GM18519 (cell line): ENCODE measurements around the gene SUN5.
"Not testable (repeated sequence)": the region's sequence is repeated elsewhere in the genome, so short reads cannot be mapped to it uniquely, and the experiment has no call there.

ENCODE experiments used
- ATAC-seq: cut with Tn5 transposase; IDR thresholded peaks from one replicate; pipeline ENCODE4 v1.9.1; 2021; ENCODE audit warnings: mild to moderate bottlenecking, moderate library complexity; ENCODE audit not compliant: unreplicated experiment, low FRiP score

Gene SUN5

GRCh38 chr20:33004141-33004751 lies at the start of gene SUN5:
Gene SUN5, minus strand, starts transcription at chr20:33004433. Its CDS starts 93 bp downstream, at chr20:33004340.
- ATAC-seq = no peak

DNA sequence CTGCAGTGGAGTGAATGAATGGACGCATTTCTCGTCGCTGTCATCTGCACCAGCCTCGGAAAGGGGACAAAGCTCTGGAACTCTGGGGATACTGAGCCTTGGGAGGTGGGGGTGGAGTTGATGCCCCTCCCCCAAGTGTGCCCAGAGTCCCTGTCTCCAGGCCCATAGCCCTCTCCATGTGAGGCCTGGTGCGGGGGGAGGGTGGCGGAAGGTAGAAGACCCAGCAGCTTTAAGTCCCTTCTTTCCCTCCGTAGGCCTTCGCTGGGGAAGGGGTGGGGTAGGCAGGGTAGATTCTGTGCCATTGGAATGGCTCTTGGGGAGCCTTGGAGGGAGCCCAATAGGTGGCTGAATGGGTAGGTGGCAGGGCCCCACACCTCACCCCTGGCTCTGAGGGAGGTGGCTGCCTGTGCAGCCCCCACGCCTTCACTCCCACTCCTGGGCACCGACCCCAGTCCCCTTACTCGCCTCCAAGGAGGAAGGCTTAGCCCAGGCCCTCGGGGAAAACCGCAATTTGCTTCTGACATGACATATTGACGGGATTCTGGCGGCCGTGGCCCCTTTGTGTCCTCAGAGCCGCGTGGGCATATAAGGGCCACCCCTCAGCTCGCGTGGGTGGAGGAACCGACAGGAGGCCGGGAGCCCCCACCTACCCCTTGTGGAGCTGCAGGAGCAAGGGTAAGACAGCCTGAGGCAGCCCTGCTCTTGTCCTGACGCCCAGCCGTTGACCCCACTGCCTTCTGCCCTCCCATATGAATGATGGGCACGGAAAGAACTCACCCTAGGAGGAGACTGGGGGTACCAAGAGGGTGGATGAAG lies 49.3 kb upstream of the SUN5 start, which contains the start of gene BPIFB3:
Gene BPIFB3, plus strand, starts transcription at position 613 of the 816 bp plus-strand sequence. CDS start 1,533 bp downstream, outside the sequence.
- ATAC-seq = no peak

DNA sequence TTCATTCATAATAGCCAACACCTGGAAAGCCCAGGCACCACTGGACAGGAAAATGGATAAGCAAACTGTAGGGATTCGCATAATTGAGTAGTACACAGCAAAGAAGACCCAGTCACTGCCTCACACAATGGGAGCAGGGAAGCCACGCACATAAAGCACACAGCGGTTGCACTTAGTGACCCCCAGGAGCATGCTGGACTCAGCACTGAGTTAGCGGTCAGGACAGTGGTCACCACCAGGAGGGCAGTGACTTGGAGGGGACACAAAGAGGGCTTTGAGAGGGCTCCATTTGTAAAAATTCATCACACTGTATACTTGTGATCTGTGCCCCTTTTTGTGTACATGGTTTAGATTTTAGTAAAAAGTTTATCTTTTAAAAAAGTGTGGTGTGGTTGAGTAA lies 47.1 kb upstream of the SUN5 start:
- ATAC-seq = no peak

DNA sequence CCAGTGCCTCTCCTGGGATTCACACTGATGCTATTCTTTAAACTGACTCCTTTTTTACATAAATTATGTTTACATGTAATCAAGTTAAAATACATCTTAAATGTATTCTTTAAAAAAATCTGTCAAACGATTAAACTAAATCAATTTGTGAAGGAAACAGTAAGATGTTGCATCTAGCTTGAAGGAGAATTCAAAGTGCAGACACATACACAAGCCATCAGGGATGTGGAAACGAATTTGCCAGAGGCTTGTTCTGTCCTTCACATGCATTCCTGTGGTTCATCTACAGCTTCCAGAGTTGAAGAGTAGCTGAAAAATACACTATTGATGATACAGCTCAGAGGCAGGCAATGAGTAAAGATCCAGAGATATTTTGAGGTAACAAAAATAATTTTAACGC lies 42.2 kb upstream of the SUN5 start:
- ATAC-seq = no peak

DNA sequence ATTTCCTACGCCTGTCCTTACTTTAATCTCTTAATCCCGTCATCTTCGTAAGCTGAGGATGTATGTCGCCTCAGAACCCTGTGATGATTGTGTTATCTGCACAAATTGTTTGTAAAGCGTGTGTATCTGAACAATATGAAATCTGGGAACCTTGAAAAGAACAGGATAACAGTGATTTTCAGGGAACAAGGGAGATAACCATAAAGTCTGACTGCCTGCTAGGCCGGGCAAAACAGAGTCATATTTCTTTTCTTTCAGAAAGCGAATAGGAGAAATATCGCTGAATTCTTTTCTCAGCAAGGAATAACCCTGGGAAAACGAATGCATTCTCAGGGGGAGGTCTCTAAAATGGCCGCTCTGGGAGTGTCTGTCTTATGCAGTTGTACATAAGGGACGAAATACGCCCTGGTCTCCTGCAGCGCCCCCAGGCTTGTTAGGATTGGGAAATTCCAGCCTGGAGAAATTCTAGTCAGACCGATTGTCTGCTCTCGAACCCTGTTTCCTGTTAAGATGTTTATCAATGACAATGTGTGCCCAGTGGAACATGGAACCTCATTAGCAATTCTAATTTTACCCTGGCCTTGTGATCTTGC lies 41.0 kb upstream of the SUN5 start:
- ATAC-seq = not testable (repeated sequence)

- ATAC-seq = no peak
These were observed 39.5 kb upstream of the SUN5 start for GRCh38 chr20:33043731-33044181.

- ATAC-seq = no peak
These were observed 38.9 kb upstream of the SUN5 start for GRCh38 chr20:33042983-33043730.

DNA sequence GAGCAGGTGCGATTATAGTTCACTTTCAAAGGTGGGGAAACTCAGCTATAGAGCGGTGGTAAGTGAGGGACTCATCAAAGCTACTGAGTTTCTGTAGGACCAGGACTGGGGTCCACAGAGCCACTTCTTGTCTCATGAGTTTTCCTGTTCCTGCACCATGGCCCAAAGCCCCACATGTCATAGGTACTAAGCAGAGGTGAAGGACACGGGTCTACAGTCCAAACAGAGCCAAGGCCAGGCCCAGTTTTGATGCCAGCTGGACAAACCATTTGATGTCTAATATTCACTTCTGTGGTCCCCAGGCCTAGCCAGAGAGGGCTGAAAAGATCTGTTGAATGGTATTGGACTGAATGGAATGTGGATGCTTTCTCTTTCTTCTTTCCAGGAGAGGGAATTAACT lies 38.2 kb upstream of the SUN5 start:
- ATAC-seq = no peak

DNA sequence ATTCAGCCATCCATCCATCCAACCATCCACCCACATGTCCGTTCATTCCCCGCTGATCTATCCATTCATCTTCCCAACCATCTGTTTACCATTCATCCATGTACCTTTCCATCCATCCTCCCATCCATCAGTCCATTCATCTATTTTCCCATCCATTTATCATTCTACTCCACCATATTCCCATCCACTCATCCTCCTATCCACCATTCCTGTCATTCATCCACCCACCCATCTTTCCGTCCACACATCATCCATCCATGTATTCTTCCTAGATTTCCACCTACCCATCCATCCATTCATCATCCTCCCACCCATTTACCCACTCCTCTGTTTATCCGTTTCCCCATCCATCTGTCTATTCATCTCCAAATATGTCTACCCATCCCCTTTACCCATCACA lies 34.0 kb upstream of the SUN5 start:
- no peak for ATAC-seq

GRCh38 chr20:33037456-33037855 lies 33.2 kb upstream of the SUN5 start:
- ATAC-seq = no peak

GRCh38 chr20:33034901-33035492 lies 30.8 kb upstream of the SUN5 start:
- no peak for ATAC-seq

DNA sequence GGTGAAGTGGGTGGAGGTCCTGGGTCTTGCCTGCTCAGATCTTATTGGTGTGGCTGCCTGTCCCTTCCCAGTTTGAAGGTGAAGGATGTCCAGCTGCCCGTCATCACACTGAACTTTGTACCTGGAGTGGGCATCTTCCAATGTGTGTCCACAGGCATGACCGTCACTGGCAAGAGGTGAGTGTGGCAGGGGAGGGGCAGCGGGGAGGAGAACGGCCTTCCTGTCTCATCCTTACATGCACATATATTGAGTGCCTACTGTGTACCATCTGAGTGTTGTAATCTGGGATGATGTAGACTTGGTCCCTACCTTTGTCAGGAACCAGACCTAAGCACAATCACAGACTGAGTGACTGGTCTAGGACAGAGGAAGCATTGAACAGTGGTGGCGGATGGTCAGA lies 29.9 kb upstream of the SUN5 start:
- ATAC-seq = no peak

GRCh38 chr20:33033381-33033780 lies 29.1 kb upstream of the SUN5 start:
- no peak for ATAC-seq

GRCh38 chr20:33032555-33032954 lies 28.3 kb upstream of the SUN5 start:
- no peak for ATAC-seq

GRCh38 chr20:33031531-33031930 lies 27.3 kb upstream of the SUN5 start, which contains the start of gene BPIFB6:
Gene BPIFB6, plus strand, starts transcription at chr20:33031648. Its CDS starts 0 bp downstream, at chr20:33031648.
- no peak for ATAC-seq

DNA sequence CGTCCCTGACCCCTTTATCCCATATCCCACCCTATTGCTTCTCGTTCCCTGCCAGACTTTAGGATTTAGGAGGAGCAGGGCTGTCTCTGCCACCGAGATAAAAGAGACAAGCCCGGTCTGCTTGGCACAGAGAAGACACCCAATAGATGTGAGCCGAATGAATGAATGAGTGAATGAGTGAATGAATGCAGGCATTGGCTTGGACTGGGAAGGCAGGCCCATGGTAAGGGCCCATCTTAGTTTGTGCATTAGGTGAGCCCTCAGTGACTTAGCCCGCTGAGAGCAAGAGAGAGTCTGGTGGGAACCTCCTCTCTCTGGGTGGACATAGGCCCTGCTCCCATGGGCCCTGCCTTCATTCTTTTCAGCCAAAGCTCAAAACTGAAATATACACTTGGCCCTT lies 26.3 kb upstream of the SUN5 start:
- ATAC-seq = no peak

GRCh38 chr20:33030076-33030475 lies 25.8 kb upstream of the SUN5 start:
- ATAC-seq = no peak

DNA sequence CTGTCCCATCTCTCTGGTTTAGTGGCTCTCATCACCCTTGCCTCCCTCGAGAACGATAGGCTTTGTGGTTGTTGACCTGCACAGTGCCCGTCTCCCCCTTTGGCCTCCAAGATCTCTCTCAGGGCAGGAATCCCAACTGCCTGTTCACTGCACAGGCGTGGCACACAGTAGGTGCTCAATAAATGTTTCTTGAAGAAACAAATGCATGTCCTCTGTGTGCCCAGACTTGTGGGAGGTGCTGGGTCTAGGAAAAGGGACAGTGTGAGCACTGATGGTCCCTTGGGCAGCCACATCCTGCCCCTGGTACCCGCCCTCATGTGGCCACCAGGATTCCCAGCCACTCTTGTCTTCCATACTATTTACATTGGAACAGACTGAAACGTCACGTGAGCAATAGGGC lies 24.6 kb upstream of the SUN5 start:
- no peak for ATAC-seq

GRCh38 chr20:33027769-33028751 lies 23.8 kb upstream of the SUN5 start:
- ATAC-seq = no peak
